Esophagus squamous epithelium (tissue), 4 donors: ENCODE measurements around the gene RGS6.

ENCODE experiments used
- POLR2A ChIP-seq, 4 donors: fragments of 450-650 bp; IDR thresholded peaks; one replicate each; pipeline ENCODE4 v1.6.1; 2017; ENCODE audit warnings: antibody characterized with exemption in 4 of 4, mild to moderate bottlenecking in 4 of 4, moderate library complexity in 3 of 4
- TF ChIP-seq, protein P1 (sequence below), 6 experiments: fragments of 450-650 bp in 4 of 6; fragments of 200-600 bp in 2 of 6; sonication (generic) in 2 of 6; IDR thresholded peaks; one replicate each; pipeline ENCODE4 v1.5.1; 2016 to 2019; ENCODE audit warnings: antibody characterized with exemption in 6 of 6, mild to moderate bottlenecking in 4 of 6, moderate library complexity in 4 of 6

DNA sequence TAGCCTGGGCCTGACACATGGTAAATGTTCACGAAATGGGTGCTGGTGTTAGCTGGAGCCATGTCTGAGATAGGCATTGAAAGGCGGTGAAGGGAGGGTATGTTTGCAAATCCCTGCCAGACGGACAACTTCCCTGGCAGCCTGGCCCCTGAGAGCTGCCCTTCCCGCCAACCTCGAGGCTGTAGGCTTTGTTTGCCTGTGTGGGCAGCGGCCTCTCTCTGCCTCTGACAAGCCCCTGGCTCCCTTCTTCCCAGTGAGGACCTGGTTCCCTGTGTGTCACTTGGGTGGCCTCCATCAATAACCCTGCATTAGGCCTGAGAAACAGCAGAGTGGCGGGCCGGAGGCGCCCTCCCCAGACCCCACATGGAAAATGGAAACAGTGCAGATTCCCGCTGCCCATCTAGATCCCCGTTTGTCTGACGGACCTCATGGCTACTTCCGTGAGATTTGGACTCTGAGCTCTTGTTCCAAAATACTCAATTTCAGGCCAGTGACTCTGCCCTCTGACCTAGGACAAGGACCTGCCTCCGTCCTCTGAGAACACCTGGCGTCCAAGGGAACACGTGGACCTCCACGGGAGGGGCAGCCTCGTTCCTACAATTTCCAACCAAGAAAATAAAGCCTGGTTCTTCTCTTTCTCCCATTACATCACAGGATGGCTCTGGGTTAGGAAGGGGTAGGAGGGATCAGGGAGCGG lies 636.2 kb downstream of the RGS6 start:
- TF ChIP-seq, protein P1, sequence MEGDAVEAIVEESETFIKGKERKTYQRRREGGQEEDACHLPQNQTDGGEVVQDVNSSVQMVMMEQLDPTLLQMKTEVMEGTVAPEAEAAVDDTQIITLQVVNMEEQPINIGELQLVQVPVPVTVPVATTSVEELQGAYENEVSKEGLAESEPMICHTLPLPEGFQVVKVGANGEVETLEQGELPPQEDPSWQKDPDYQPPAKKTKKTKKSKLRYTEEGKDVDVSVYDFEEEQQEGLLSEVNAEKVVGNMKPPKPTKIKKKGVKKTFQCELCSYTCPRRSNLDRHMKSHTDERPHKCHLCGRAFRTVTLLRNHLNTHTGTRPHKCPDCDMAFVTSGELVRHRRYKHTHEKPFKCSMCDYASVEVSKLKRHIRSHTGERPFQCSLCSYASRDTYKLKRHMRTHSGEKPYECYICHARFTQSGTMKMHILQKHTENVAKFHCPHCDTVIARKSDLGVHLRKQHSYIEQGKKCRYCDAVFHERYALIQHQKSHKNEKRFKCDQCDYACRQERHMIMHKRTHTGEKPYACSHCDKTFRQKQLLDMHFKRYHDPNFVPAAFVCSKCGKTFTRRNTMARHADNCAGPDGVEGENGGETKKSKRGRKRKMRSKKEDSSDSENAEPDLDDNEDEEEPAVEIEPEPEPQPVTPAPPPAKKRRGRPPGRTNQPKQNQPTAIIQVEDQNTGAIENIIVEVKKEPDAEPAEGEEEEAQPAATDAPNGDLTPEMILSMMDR (IDR thresholded peaks at IDR 0.05): no peak
- no peak for TF ChIP-seq POLR2A (IDR thresholded peaks at IDR 0.05)
